Endodermal cell (in vitro differentiated cells): ENCODE data around the gene KIAA0513. TPM values are rescaled to one million over a fixed set of nuclear protein-coding genes. Genes with fewer than 3 reads are reported as not detected.

Source experiments
- DNase-seq: peaks from one replicate; pipeline ENCODE4 v3.0.0-alpha.2; 2017
- H3K27ac ChIP-seq: 2 replicates; pipeline ENCODE4 v1.5.1; 2013; ENCODE audit warnings: mild to moderate bottlenecking, low read depth, low read length, moderate library complexity
- H3K27me3 ChIP-seq: 2 replicates; pipeline ENCODE4 v1.6.1; 2013; ENCODE audit warnings: mild to moderate bottlenecking, low read length, moderate library complexity; ENCODE audit not compliant: insufficient read depth, control insufficient read depth, poor library complexity, severe bottlenecking
- H3K36me3 ChIP-seq: 2 replicates; pipeline ENCODE4 v1.7.0; 2013; ENCODE audit warnings: mild to moderate bottlenecking, low read length, moderate library complexity; ENCODE audit not compliant: control insufficient read depth, insufficient read depth
- H3K4me1 ChIP-seq: one replicate; pipeline ENCODE4 v1.7.0; 2013; ENCODE audit warnings: low read length; ENCODE audit not compliant: control insufficient read depth, insufficient read depth
- H3K4me3 ChIP-seq: 2 replicates; pipeline ENCODE4 v1.5.1; 2013; ENCODE audit warnings: mild to moderate bottlenecking, low read length, moderate library complexity
- H3K9ac ChIP-seq: 2 replicates; pipeline ENCODE4 v1.6.1; 2013; ENCODE audit warnings: mild to moderate bottlenecking, low read length, moderate library complexity; ENCODE audit not compliant: poor library complexity, severe bottlenecking; ENCODE audit errors: extremely low read depth
- H3K9me3 ChIP-seq: 2 replicates; pipeline ENCODE4 v1.6.1; 2013; ENCODE audit warnings: mild to moderate bottlenecking, low read length, moderate library complexity; ENCODE audit not compliant: control insufficient read depth
- H3K27ac Mint-ChIP-seq: 2 replicates; pipeline ENCODE4 v1.8.0; 2020; ENCODE audit warnings: mixed read lengths
- H3K27me3 Mint-ChIP-seq: 2 replicates; pipeline ENCODE4 v1.8.0; 2021; ENCODE audit warnings: mild to moderate bottlenecking, mixed read lengths; ENCODE audit not compliant: insufficient read depth
- H3K36me3 Mint-ChIP-seq: 2 replicates; pipeline ENCODE4 v1.8.0; 2020; ENCODE audit warnings: low read depth, mixed read lengths
- H3K4me1 Mint-ChIP-seq: 2 replicates; pipeline ENCODE4 v1.8.0; 2020; ENCODE audit warnings: mixed read lengths
- H3K4me3 Mint-ChIP-seq: 2 replicates; pipeline ENCODE4 v1.8.0; 2020; ENCODE audit warnings: mild to moderate bottlenecking, moderate library complexity, mixed read lengths
- H3K9me3 Mint-ChIP-seq: 2 replicates; pipeline ENCODE4 v1.8.0; 2020; ENCODE audit warnings: mild to moderate bottlenecking, mixed read lengths
- CTCF ChIP-seq: fragments of 200-600 bp; sonication (generic); conservative IDR thresholded peaks from 2 replicates; pipeline ENCODE4 v1.5.0; 2021; ENCODE audit warnings: antibody characterized with exemption, mild to moderate bottlenecking
- WGBS, 2 experiments: methylation state at CpG; one replicate each; pipeline versions ENCODE4 v1.1.5 to v1.1.7; 2013; ENCODE audit warnings: missing lambda C conversion rate in 2 of 2, mixed read lengths in 1 of 2; ENCODE audit not compliant: insufficient coverage in 1 of 2, insufficient read length in 1 of 2; 5-methylcytosine and 5-hydroxymethylcytosine counted together
- total RNA-seq, 2 donors: library from RNA; stranded (reverse); fragmentation: NEBNext Ultra II Directional in 1 of 2; extraction: Animal tissue kit (Norgen Biotek cat#: 25700) in 1 of 2; gene quantifications; 2 replicates in 1 of 2; 3 replicates in 1 of 2; pipeline ENCODE4 v1.2.1, GENCODE V29; 2021

KIAA0513 gene
- total RNA-seq, 2 donors from 2014 or later, result 9.2 to 16.0 TPM

DNA sequence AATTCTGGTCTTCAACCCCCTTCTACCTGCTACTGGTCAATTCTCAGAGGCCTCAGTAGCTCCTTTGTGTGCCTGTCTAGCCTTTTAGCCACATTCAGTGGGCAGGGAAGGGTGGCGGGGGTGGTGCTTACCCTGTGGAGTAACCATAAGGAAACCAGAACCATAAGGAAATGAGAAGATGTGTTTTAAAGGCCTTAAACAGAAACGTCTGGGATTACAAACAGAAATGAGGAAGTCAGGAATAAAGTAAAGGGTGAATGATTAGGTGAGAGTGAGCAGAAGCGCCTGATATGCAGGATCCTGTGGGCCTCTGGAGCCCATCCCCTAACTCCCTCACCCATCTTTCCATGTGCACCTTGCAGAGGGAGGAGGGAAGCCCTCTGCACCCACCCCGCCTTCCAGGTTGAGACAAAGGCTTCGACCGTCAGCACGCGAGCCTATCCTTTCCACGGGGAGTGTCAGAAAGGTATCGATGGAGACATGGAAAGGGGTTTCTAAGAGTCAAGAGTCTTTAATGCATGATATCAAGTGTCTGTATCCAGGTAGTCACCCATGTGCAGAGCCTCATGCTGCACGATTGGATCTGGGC, 20.4 kb downstream of the KIAA0513 start:
- Histone ChIP-seq H3K4me3 (no peak overlapping the region), H3K9ac (no peak overlapping the region), H3K27ac (no peak overlapping the region), H3K27me3 (no peaks in the 10 kb centered on the region), H3K9me3 (no peaks in the 10 kb centered on the region), H3K36me3 (no peaks in the 10 kb centered on the region), H3K4me1 (no peaks in the 10 kb centered on the region)
- H3K4me3 Mint-ChIP-seq, result no peak overlapping the region
- H3K9me3 Mint-ChIP-seq, result no peaks in the 10 kb centered on the region
- H3K4me1 Mint-ChIP-seq, result peaks cover 15% of the 10 kb centered on the region
- H3K36me3 Mint-ChIP-seq, result no peaks in the 10 kb centered on the region
- no peak overlapping the region for H3K27ac Mint-ChIP-seq
- 90 to 98% methylated on average over 9 to 11 of the region's 11 CpGs for WGBS, 2 experiments
- no peak for TF ChIP-seq CTCF
- no peaks in the 10 kb centered on the region for H3K27me3 Mint-ChIP-seq
- no peak for DNase-seq

DNA sequence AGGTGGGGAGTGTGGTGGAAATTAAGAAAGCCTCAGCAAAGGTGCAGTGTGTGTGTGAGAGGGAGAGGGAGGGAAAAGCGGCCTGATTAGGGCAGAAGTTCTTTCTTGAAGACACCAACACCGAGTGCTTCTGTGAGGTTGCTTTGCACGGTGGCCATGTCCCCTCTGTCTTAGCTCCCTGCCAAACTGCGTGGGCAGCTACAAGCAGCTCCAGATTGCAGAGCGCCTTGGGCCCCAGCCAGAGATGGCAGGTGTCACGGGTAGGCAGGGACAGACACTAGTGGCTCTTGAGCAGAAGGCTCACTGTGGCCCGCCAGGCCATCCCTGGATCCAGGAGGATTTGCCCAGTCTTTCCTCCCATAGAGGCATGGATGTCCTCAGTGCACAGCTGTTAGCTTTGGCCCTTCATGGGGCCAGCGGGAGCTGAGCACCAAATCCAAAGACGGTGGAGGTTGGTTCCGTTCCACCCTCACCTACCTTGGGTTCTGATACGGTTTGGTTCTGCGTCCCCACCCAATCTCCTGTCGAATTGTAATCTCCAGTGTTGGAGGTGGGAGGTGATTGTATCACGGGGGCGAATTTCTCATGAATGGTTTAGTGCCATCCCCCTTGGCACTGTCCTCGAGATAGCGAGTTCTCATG, 21.4 kb downstream of the KIAA0513 start:
- no peaks in the 10 kb centered on the region for H3K4me1 ChIP-seq
- 94 to 95% methylated on average over 8 to 17 of the region's 17 CpGs for WGBS, 2 experiments
- H3K9me3 ChIP-seq, result no peaks in the 10 kb centered on the region
- no peaks in the 10 kb centered on the region for H3K9me3 Mint-ChIP-seq
- H3K27ac ChIP-seq, result no peak overlapping the region
- TF ChIP-seq CTCF, result no peak
- no peak overlapping the region for H3K4me3 ChIP-seq
- H3K27ac Mint-ChIP-seq, result no peak overlapping the region
- no peaks in the 10 kb centered on the region for H3K36me3 Mint-ChIP-seq
- H3K4me1 Mint-ChIP-seq, result peaks cover 15% of the 10 kb centered on the region
- no peak overlapping the region for H3K4me3 Mint-ChIP-seq
- no peaks in the 10 kb centered on the region for H3K27me3 ChIP-seq
- no peaks in the 10 kb centered on the region for H3K27me3 Mint-ChIP-seq
- no peak for DNase-seq
- no peaks in the 10 kb centered on the region for H3K36me3 ChIP-seq
- H3K9ac ChIP-seq, result no peak overlapping the region

GRCh38 chr16:85049706-85050305, 22.2 kb downstream of the KIAA0513 start:
- H3K27me3 Mint-ChIP-seq, result no peaks in the 10 kb centered on the region
- 94 to 98% methylated on average over 9 to 15 of the region's 15 CpGs for WGBS, 2 experiments
- no peaks in the 10 kb centered on the region for H3K36me3 Mint-ChIP-seq
- no peak overlapping the region for H3K4me3 Mint-ChIP-seq
- Histone ChIP-seq H3K27ac (no peak overlapping the region), H3K9me3 (no peaks in the 10 kb centered on the region), H3K4me1 (no peaks in the 10 kb centered on the region), H3K4me3 (no peak overlapping the region), H3K36me3 (no peaks in the 10 kb centered on the region), H3K9ac (no peak overlapping the region), H3K27me3 (no peaks in the 10 kb centered on the region)
- TF ChIP-seq CTCF, result no peak
- H3K4me1 Mint-ChIP-seq, result peaks cover 15% of the 10 kb centered on the region
- no peaks in the 10 kb centered on the region for H3K9me3 Mint-ChIP-seq
- no peak for DNase-seq
- no peak overlapping the region for H3K27ac Mint-ChIP-seq
